GM21515 (cell line): ENCODE measurements around the gene ITLN2.
"Not testable (repeated sequence)": the region's sequence is repeated elsewhere in the genome, so short reads cannot be mapped to it uniquely, and the experiment has no call there.

ENCODE experiments used
- ATAC-seq: cut with Tn5 transposase; IDR thresholded peaks from one replicate; pipeline ENCODE4 v1.9.1; 2021; ENCODE audit not compliant: unreplicated experiment

The ITLN2 gene

GRCh38 chr1:160910170-160910750 is 44.3 kb downstream of the ITLN2 start:
- no peak for ATAC-seq

- no peak for ATAC-seq
These were observed 46.6 kb downstream of the ITLN2 start for GRCh38 chr1:160907976-160908375.

- ATAC-seq: no peak
These were observed 49.0 kb downstream of the ITLN2 start for GRCh38 chr1:160905617-160905989.

- no peak for ATAC-seq
These were observed 49.6 kb downstream of the ITLN2 start for GRCh38 chr1:160904783-160905616.

GRCh38 chr1:160902251-160902650 is 52.4 kb downstream of the ITLN2 start:
- ATAC-seq: not testable (repeated sequence)

- no peak for ATAC-seq
These were observed 52.8 kb downstream of the ITLN2 start for GRCh38 chr1:160901768-160902167.

GRCh38 chr1:160900683-160901082 is 53.9 kb downstream of the ITLN2 start:
- ATAC-seq: not testable (repeated sequence)
